ENCODE measurements around the gene MYLK.
A peak's percentile ranks its signal among the peaks of the same experiment; 100 is the strongest.
"Not testable (repeated sequence)": the region's sequence is repeated elsewhere in the genome, so short reads cannot be mapped to it uniquely, and the experiment has no call there.

MYLK gene

DNA sequence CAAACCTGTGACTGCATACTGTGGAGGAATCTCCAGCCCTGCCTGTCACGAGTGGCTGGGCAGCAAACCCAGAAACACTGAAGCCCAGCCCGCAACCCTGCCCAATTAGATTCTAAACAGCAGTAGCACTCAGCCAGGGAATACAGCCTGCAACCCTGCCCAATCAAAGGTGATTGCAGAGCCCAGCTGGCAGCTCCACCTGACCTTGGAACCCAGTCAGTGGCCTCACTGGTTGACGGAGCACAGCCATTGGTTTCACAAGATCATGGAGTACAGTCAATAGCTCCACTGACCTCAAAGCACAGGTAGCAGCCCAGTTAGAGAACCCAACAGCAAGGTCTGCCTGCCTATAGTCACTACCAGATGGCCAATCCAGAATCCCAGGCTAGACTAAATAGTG, 35.2 kb upstream of the MYLK start:
- DNase-seq (ENCODE audit: insufficient read length, low spot score) (no peak), FAIRE-seq (no peak)
- TF ChIP-seq, protein P1, sequence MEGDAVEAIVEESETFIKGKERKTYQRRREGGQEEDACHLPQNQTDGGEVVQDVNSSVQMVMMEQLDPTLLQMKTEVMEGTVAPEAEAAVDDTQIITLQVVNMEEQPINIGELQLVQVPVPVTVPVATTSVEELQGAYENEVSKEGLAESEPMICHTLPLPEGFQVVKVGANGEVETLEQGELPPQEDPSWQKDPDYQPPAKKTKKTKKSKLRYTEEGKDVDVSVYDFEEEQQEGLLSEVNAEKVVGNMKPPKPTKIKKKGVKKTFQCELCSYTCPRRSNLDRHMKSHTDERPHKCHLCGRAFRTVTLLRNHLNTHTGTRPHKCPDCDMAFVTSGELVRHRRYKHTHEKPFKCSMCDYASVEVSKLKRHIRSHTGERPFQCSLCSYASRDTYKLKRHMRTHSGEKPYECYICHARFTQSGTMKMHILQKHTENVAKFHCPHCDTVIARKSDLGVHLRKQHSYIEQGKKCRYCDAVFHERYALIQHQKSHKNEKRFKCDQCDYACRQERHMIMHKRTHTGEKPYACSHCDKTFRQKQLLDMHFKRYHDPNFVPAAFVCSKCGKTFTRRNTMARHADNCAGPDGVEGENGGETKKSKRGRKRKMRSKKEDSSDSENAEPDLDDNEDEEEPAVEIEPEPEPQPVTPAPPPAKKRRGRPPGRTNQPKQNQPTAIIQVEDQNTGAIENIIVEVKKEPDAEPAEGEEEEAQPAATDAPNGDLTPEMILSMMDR (IDR thresholded peaks at IDR 0.05; ENCODE audit: insufficient read depth, missing control alignments) = no peak

DNA sequence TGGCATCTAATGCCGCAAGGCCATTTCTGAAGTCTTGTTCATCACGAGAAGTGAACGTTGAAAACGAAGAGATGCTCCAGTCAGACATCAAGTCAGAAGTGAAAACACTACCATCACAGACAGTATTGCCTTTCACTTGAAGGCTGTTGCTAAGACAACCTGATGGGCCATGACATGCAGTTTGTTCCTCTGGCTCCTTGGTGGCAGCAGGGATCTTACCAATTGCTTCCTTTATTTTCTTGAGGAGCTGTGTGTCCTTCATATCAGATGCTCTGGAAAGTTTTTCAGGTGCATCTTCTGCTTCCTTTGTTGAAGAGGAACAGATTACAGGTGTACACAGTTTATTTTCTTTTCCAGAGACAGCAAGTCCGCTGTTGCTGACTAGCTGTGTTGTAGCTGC, 30.7 kb upstream of the MYLK start:
- no peak for DNase-seq (ENCODE audit: insufficient read length, low spot score)
- no peak for FAIRE-seq
- TF ChIP-seq, protein P1 (IDR thresholded peaks at IDR 0.05; ENCODE audit: insufficient read depth, missing control alignments) = no peak

DNA sequence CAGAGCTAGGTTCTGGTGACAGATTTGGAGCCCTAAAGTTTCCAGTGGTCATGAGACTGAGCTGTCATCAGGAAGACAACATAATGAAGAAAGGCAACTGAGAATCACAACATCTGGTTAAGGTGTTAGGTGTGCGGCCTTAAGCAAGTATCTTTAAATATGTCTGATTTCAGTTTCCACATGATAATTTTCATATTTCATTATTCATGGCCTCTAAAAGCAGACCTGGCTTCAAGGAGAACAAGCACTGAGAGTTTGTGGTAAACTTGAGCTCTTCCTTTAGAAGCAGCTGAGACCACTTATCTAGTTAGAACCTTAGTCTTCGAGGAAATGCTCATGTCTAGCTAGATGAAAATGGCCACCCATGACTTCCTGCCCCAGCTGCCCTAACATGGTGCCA, 25.7 kb upstream of the MYLK start:
- no peak for FAIRE-seq
- TF ChIP-seq, protein P1 (IDR thresholded peaks at IDR 0.05; ENCODE audit: insufficient read depth, missing control alignments) = no peak
- no peak for DNase-seq (ENCODE audit: insufficient read length, low spot score)

DNA sequence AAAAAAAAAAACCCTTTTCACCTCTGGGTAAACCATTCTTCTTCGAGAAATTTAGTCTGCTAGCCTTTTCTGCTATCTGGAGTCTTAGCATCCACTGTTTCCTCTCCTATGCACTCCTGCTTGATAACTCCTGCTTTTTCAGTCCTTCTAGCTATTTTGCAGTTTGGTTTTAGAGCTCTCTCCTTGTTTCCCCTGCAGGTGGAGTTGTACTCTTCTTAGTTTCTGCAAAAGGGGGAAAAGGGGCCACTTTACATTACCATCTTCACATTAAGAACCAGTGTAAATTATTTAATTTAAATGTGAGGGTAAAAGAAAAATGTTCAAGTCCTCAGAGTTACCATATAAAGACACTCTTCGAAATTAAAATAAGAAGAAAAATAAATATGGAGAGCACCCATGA, 23.6 kb upstream of the MYLK start:
- TF ChIP-seq, protein P1 (IDR thresholded peaks at IDR 0.05; ENCODE audit: insufficient read depth, missing control alignments) = peak; percentile 7
- no peak for FAIRE-seq
- no peak for DNase-seq (ENCODE audit: insufficient read length, low spot score)

DNA sequence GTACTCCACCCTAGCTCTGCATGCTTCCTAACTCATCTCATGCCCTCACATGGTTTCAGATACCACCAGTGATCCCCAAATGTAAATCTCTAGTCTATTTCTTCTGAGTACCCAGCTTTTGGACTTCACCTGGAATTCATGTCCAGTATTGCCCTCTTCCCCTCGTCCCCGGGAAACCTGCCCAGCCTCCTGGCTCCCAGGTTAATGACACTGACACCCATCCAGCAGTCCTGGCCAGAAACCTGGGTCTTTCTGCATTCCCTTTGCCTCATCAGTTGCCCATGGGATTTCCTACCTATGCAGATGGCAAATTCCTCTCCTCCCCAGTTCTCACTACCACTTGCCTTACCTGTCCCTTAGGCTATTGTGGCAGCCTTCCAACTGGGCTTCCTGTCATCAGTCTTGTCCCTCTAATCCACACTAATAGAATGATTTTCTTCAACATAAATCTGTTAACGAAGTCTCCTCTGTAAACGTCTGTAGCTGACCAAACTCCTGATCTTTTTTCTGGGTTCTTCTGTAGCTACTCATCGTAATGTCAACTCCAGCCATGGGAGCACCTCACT, 15.3 kb upstream of the MYLK start:
- no peak for DNase-seq (ENCODE audit: insufficient read length, low spot score)
- TF ChIP-seq, protein P1 (IDR thresholded peaks at IDR 0.05; ENCODE audit: insufficient read depth, missing control alignments) = no peak
- FAIRE-seq = no peak

DNA sequence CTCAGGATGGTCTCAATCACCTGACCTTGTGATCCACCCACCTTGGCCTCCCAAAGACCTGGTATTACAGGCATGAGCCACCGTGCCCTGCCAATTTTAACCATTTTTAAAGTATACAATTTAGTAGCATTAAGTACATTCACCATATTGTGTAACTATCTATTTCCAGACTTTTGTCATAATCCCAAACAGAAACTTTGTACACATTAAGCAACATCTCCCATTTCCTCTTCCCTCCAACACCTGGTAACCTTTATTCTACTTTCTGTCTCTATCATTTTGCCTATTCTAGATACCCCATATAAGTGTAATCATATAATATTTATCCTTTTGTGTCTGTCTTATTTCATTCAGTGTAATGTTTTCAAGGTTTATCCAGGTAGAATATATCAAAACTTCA, 8.9 kb upstream of the MYLK start:
- FAIRE-seq (no peak), DNase-seq (ENCODE audit: insufficient read length, low spot score) (no peak)
- TF ChIP-seq, protein P1 (IDR thresholded peaks at IDR 0.05; ENCODE audit: insufficient read depth, missing control alignments) = no peak

DNA sequence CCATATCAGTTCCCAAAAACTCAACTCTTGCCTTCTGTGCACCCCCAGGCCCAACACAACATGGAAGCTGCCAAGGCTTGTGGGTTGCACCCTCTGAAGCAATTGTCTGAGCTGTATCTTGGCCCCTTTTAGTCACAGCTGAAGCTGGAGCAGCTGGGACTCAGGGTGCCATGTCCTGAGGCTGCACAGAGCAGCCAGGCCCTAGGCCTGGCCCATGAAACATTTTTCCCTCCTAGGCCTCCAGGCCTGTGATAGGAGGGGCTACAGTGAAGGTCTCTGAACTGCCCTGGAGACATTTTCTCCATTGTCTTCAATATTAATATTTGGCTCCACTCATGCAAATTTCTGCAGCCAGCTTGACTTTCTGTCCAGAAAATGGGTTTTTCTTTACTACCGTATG, 8.1 kb upstream of the MYLK start:
- FAIRE-seq = no peak
- TF ChIP-seq, protein P1 (IDR thresholded peaks at IDR 0.05; ENCODE audit: insufficient read depth, missing control alignments) = no peak
- DNase-seq (ENCODE audit: insufficient read length, low spot score) = no peak

DNA sequence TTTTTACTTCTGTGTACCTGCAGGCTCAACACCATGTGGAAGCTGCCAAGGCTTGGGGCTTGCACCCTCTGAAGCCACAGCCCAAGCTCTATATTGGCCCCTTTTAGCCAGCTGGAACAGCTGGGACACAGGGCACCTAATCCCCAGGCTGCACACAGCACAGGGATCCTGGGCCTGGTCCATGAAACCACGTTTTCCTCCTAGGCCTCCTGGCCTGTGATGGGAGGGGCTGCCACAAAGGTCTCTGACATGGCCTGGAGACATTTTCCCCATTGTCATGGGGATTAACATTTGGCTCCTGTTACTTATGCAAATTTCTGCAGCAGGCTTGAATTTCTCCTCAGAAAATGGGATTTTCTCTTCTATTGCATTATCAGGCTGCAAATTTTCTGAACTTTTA, 6.9 kb upstream of the MYLK start:
- FAIRE-seq; DNase-seq (ENCODE audit: insufficient read length, low spot score): not testable (repeated sequence)

DNA sequence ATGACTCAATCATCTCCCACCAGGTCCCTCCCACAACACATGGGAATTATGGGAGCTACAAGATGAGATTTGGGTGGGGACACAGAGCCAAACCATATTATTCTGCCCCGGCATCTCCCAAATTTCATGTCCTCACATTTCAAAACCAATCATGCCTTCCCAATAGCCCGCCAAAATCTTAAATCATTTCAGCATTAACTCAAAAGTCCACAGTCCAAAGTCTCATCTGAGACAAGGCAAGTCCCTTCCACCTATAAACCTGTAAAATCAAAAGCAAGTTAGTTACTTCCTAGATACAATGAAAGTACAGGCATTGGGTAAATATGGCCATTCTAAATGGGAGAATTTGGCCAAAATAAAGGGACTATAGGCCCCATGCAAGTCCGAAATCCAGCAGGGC, 6.0 kb upstream of the MYLK start:
- DNase-seq (ENCODE audit: insufficient read length, low spot score); FAIRE-seq: not testable (repeated sequence)

All from D721Med (cell line).